Endothelial cell of umbilical vein (primary cell): ENCODE results near the gene FOXF1. TPM values are rescaled to one million over a fixed set of nuclear protein-coding genes. Genes with fewer than 3 reads are reported as not detected.

Experiments used
- BruUV-seq: library from RNA; stranded (reverse); fragments of 400-500 nt; replicated peaks from 2 replicates; lab custom pipeline; 2021; lab: Mats Ljungman, UMichigan
- CTCF ChIA-PET: fragments of 300-600, 350-600 bp; sonication (Branson Sonifier 250); formaldehyde crosslinking; loops from one replicate; lab custom pipeline; 2021; ENCODE audit warnings: antibody characterized with exemption, inconsistent platforms; lab: Charles Lee
- POLR2A ChIA-PET: fragments of 300-600, 350-600 bp; sonication (Branson Sonifier 250); formaldehyde crosslinking; loops from one replicate; lab custom pipeline; 2021; ENCODE audit warnings: antibody characterized with exemption, inconsistent platforms; lab: Charles Lee
- DNase-seq: peaks from one replicate; pipeline ENCODE4 v3.0.0-alpha.2; 2011; ENCODE audit warnings: low read depth, low spot score
- FAIRE-seq: peaks from 2 replicates; lab custom pipeline; 2011; peaks lifted over from hg19 to GRCh38; lab: Jason Lieb, UNC
- H2AFZ ChIP-seq: 2 replicates; pipeline ENCODE4 v1.6.0; 2012; ENCODE audit warnings: low read depth, low read length, control low read depth, inconsistent platforms
- H3K27ac ChIP-seq: 2 replicates; pipeline ENCODE4 v1.5.1; 2011; ENCODE audit warnings: low read depth, mild to moderate bottlenecking, control low read depth, low read length, moderate library complexity; ENCODE audit not compliant: insufficient read depth
- H3K27me3 ChIP-seq, 2 experiments: 2 replicates each; pipeline versions ENCODE4 v1.6.0 to v1.6.1; 2011; ENCODE audit warnings: low read length in 2 of 2, mixed read lengths in 1 of 2; ENCODE audit not compliant: control insufficient read depth in 2 of 2, insufficient read depth in 2 of 2
- H3K36me3 ChIP-seq, 2 experiments: 2 replicates in 1 of 2; 3 replicates in 1 of 2; pipeline ENCODE4 v1.5.1; 2011; ENCODE audit warnings: low read length in 2 of 2, mild to moderate bottlenecking in 1 of 2, moderate library complexity in 1 of 2; ENCODE audit not compliant: control insufficient read depth in 2 of 2, insufficient read depth in 2 of 2; ENCODE audit errors: extremely low read depth in 1 of 2
- H3K4me1 ChIP-seq: 3 replicates; pipeline ENCODE4 v1.5.1; 2011; ENCODE audit warnings: mild to moderate bottlenecking, low read length; ENCODE audit not compliant: control insufficient read depth, insufficient read depth; ENCODE audit errors: extremely low read depth
- H3K4me2 ChIP-seq: 2 replicates; pipeline ENCODE4 v1.6.1; 2011; ENCODE audit warnings: low read length, control low read depth, mixed read lengths; ENCODE audit not compliant: insufficient read depth
- H3K4me3 ChIP-seq, 3 experiments: fragments of 200-600 bp in 1 of 3; sonication (generic), shearing (Covaris generic) in 1 of 3; replicated peaks in 1 of 3; 2 replicates each; pipeline ENCODE4 v1.5.1; 2011 to 2016; ENCODE audit warnings: control low read depth in 3 of 3, low read length in 3 of 3, mild to moderate bottlenecking in 2 of 3, inconsistent platforms in 1 of 3, low read depth in 1 of 3, moderate library complexity in 1 of 3; ENCODE audit not compliant: insufficient read depth in 1 of 3
- H3K79me2 ChIP-seq: 2 replicates; pipeline ENCODE4 v1.6.0; 2012; ENCODE audit warnings: low read length, inconsistent platforms; ENCODE audit not compliant: control insufficient read depth, insufficient read depth
- H3K9ac ChIP-seq: replicated peaks from 2 replicates; pipeline ENCODE3; 2011; ENCODE audit warnings: low read length, control low read depth; ENCODE audit not compliant: insufficient read depth; ENCODE audit errors: extremely low read depth
- H3K9me1 ChIP-seq: replicated peaks from 3 replicates; pipeline ENCODE4 v1.6.0; 2011; ENCODE audit warnings: mild to moderate bottlenecking, low read length; ENCODE audit not compliant: control insufficient read depth, insufficient read depth; ENCODE audit errors: extremely low read depth
- H3K9me3 ChIP-seq: replicated peaks from 2 replicates; pipeline ENCODE4 v1.5.1; 2012; ENCODE audit warnings: low read length, inconsistent platforms; ENCODE audit not compliant: control insufficient read depth, insufficient read depth
- H4K20me1 ChIP-seq: replicated peaks from 2 replicates; pipeline ENCODE3; 2011; ENCODE audit warnings: mild to moderate bottlenecking, low read length; ENCODE audit not compliant: control insufficient read depth, insufficient read depth; ENCODE audit errors: extremely low read depth
- CTCF ChIP-seq, 2 donors: IDR thresholded peaks; 1 replicate in 1 of 2; 2 replicates in 1 of 2; pipeline ENCODE4 v1.5.1; 2011; ENCODE audit warnings: low read length in 2 of 2, mild to moderate bottlenecking in 2 of 2, moderate library complexity in 2 of 2, control low read depth in 1 of 2, inconsistent platforms in 1 of 2, low read depth in 1 of 2; ENCODE audit not compliant: insufficient read depth in 1 of 2; ENCODE audit errors: extremely low read depth in 1 of 2
- EZH2 ChIP-seq: IDR thresholded peaks from 2 replicates; pipeline ENCODE4 v1.6.1; 2012; ENCODE audit warnings: borderline replicate concordance, low read depth, mild to moderate bottlenecking, moderate library complexity, low read length, inconsistent platforms; ENCODE audit not compliant: severe bottlenecking
- FOS ChIP-seq: IDR thresholded peaks from 2 replicates; pipeline ENCODE4 v1.6.1; 2011; ENCODE audit warnings: mild to moderate bottlenecking, low read length, moderate library complexity, borderline replicate concordance; ENCODE audit not compliant: insufficient read depth
- GATA2 ChIP-seq: IDR thresholded peaks from 2 replicates; pipeline ENCODE4 v1.7.0; 2011; ENCODE audit warnings: low read depth, mild to moderate bottlenecking, moderate library complexity, mixed read lengths, low read length; ENCODE audit not compliant: insufficient read length, insufficient read depth
- JUN ChIP-seq: IDR thresholded peaks from 2 replicates; pipeline ENCODE4 v1.6.1; 2011; ENCODE audit warnings: borderline replicate concordance, low read depth; ENCODE audit not compliant: insufficient read length, insufficient read depth
- MYC ChIP-seq: IDR thresholded peaks from one replicate; pipeline ENCODE4 v1.6.1; 2011; ENCODE audit warnings: mild to moderate bottlenecking, low read depth, low read length
- POLR2A ChIP-seq: IDR thresholded peaks from 2 replicates; pipeline ENCODE4 v1.6.1; 2012; ENCODE audit warnings: low read depth, mild to moderate bottlenecking, control low read depth, low read length
- POLR2AphosphoS5 ChIP-seq: IDR thresholded peaks from 2 replicates; pipeline ENCODE4 v1.6.1; 2012; ENCODE audit warnings: low read depth, mild to moderate bottlenecking, control low read depth, low read length, moderate library complexity; ENCODE audit not compliant: insufficient read depth
- dilution Hi-C: fragments of 300-500 bp; cut with MboI; formaldehyde crosslinking; loops from one replicate; pipeline ENCODE4 v1.15.0; 2019; ENCODE audit warnings: low sequenced_read_pairs; ENCODE audit not compliant: extremely low pct_ligation_motif_present
- intact Hi-C: fragments of 100-400 bp; cut with micrococcal nuclease; formaldehyde crosslinking; loops from one replicate; pipeline ENCODE4 v1.10.0; 2022
- polyA plus RNA-seq, 4 experiments: library from polyadenylated mRNA; depleted of rRNA in 3 of 4; stranded (reverse) in 3 of 4; unstranded in 1 of 4; fragments of >200 nt; gene quantifications; 2 replicates each; pipeline versions ENCODE4 v1.2.1 to v1.2.3, GENCODE V29; 2011 to 2012; ENCODE audit warnings: missing spikeins in 1 of 4
- total RNA-seq: library from RNA; stranded (reverse); gene quantifications from 2 replicates; pipeline ENCODE4 v1.2.3, GENCODE V29; 2021
- TF ChIP-seq, protein P1 (sequence below): IDR thresholded peaks from 2 replicates; pipeline ENCODE4 v1.6.1; 2011; ENCODE audit not compliant: insufficient read depth, insufficient read length

The FOXF1 gene
- total and polyA plus RNA-seq, 2 donors (not counting 3 experiments of a cell fraction or from before 2014, with no cell fraction given), result 1.0 to 1.1 TPM

DNA sequence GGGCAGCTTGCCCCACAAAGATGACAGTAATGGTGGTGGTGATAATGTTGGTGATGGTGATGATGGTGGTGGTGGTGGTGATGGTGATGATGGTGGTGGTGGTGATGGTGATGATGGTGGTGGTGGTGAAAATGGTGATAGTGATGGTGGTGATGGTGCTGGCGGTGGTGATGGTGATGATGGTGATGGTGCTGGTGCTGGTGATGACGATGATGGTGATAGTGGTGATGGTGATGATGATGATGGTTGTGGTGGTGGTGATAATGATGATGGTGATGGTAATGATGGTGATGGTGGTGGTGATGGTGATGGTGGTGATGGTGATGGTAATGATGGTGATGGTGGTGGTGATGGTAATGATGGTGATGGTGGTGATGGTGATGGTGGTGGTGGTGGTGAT is 46.3 kb upstream of the FOXF1 start:
- BruUV-seq, result no TSS peak
- dilution Hi-C loops, result no loop called here
- no peak for TF ChIP-seq EZH2
- TF ChIP-seq, protein P1, sequence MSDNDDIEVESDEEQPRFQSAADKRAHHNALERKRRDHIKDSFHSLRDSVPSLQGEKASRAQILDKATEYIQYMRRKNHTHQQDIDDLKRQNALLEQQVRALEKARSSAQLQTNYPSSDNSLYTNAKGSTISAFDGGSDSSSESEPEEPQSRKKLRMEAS, result no peak
- TF ChIP-seq FOS, result no peak
- no peak for TF ChIP-seq POLR2AphosphoS5
- no peak for TF ChIP-seq MYC
- TF ChIP-seq CTCF (IDR thresholded peaks at IDR 0.05; ENCODE audit: extremely low read depth in 1 of 2, insufficient read depth in 1 of 2, low read depth in 1 of 2, low read length in 2 of 2), result no peak
- TF ChIP-seq POLR2A, result no peak
- TF ChIP-seq GATA2, result no peak
- TF ChIP-seq JUN, result no peak
- Histone ChIP-seq H3K9me1 (no peaks in the 10 kb centered on the region), H3K9me3 (no peaks in the 10 kb centered on the region), H2AFZ (no peak overlapping the region), H3K27ac (no peak overlapping the region), H3K36me3 (no peaks in the 10 kb centered on the region), H3K27me3 (peaks cover 3 to 7% of the 10 kb centered on the region in 2 experiments), H3K79me2 (no peaks in the 10 kb centered on the region), H3K9ac (no peak overlapping the region), H3K4me1 (no peaks in the 10 kb centered on the region), H3K4me2 (no peak overlapping the region), H4K20me1 (no peaks in the 10 kb centered on the region), H3K4me3 (no peak overlapping the region)
- no peak for FAIRE-seq
- DNase-seq, result no peak
- intact Hi-C loops, result no loop called here
- ChIA-PET POLR2A (no interaction called here), CTCF (no interaction called here)
